Measurements from ENCODE around the gene KCTD11.

- TF ChIP-seq RFX5 (IDR thresholded peaks at IDR 0.05; ENCODE audit: low read depth, low read length) (no peak), DPF2 (IDR thresholded peaks at IDR 0.05) (no peak), GABPA (IDR thresholded peaks at IDR 0.05; ENCODE audit: low read depth) (no peak), CTCF (IDR thresholded peaks at IDR 0.05 in 2 of 3, conservative IDR thresholded peaks at IDR 0.05 in 1 of 3; ENCODE audit: control insufficient read depth in 2 of 3, extremely low read depth in 1 of 3, insufficient read depth in 1 of 3, low read depth in 3 of 3, low read length in 3 of 3) (no peak), POU2F2 (IDR thresholded peaks at IDR 0.05; ENCODE audit: borderline replicate concordance, low read depth, low read length) (no peak)
These were observed 3.3 kb upstream of the KCTD11 start for GRCh38 chr17:7348478-7349242.

Data from GM12878 (cell line).